8988T (cell line): ENCODE results near the gene SLC38A10.

Experiments used
- DNase-seq: peaks from one replicate; pipeline ENCODE4 v3.0.0; 2011

The SLC38A10 gene

GRCh38 chr17:81251709-81252301 lies 43.3 kb downstream of the SLC38A10 start:
- DNase-seq: no peak

GRCh38 chr17:81251094-81251708 lies 43.9 kb downstream of the SLC38A10 start:
- no peak for DNase-seq

DNA sequence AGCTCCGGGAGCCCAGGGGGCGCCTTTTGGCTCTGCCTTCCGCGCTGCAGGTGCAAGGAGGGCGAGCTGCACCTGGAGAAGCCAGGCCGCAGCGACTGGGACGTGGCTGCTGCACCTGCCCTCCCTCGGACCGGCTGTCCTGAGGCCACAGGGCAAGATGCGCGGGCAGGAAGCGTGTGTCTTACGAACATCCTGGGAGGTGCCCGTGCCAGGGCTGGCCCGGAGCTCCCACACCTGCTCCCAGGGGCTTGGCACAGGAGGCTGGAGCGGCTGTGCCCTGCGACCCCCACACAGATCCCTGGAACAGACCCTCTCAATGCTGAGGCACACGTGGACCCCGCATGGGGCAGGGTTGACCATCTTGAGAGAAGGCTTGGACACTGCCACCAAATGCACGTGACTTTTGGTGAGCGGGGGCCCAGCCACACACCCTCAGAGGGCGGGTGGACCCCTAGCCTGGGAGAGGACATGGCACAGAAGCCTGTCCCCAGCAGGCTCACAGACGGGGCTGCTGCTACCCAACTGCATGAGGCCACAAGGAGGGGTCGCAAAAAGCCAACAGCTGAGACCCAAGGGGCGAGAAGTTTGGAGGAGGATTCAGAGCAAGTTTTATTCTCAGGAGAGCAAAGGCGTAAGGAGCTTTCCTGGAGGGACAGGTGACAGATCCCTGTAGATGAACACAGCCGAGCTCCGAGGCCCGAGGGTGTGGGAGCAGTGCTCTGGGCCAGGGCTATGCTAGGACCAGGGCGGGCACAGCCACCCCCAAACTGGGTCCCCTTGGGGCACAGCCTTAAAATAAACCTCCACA lies 44.6 kb downstream of the SLC38A10 start:
- no peak for DNase-seq

DNA sequence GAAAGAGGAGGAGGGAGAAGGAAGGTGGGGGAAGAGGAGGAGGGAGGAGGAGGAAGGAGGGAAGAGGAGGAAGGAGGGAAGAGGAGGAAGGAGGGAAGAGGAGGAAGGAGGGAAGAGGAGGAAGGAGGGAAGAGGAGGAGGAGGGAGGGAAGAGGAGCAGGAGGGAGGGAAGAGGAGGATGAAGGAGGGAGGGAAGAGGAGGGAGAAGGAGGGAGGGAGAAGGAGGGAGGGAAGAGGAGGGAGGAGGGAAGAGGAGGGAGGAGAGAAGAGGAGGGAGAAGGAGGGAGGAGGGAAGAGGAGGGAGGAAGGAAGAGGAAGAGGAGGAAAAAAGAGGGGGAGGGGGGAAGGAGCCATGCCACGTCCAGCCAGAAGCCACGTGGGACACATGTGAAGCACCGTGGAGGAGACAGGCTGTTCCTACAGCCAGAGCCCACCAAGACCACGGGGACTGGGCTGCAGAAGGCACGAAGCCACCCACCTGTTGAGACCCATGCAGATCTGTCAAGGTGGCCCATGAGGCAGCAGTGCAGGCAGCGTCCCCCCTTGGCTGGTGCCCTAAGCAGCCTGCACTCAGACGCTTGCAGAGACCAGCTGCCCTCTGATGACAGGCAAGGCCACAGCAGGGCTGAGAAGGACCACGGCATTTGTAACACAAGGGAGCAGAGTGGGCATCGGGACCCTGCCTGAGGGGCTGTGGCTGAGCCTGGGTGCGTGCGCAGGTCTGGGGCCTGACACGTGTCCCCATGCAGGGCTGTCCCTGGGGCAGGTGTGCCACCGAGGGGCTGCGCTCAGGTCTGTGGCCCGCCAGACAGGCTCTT lies 45.7 kb downstream of the SLC38A10 start:
- no peak for DNase-seq

- DNase-seq: no peak
Measured at GRCh38 chr17:81248649-81249048, 46.5 kb downstream of the SLC38A10 start.

DNA sequence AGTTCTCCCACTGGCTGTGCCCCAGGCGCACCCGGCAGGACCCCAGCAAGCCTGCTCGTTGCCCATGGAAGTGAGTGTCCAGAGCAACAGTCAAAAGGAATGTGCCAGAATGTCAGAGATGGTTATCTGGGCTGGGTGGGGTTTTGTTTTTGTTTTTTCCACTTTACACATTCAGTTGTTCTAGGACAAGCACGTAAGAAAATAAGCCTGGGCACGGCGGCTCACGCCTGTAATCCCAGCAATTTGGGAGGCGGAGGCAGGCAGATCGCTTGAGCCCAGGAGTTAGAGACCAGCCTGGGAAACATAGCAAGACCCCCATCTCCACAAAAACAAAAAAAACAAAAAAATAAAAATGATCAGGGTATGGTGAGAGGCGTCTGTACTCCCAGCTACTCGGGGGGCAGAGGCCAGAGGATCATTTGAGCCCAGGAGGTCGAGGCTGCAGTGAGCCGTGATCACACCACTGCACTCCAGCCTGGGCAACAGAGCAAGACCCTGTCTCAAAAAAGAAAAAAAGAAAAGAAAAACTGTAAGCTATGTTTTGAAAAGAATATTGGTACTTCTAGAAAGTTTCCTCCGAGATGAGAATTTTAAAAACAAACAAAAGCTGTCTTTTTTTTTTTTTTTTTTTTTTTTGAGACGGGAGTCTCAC lies 47.6 kb downstream of the SLC38A10 start:
- no peak for DNase-seq

- no peak for DNase-seq
Measured at GRCh38 chr17:81246679-81247338, 48.3 kb downstream of the SLC38A10 start.

- no peak for DNase-seq
Measured at GRCh38 chr17:81246343-81246670, 48.8 kb downstream of the SLC38A10 start.

GRCh38 chr17:81245665-81246342 lies 49.3 kb downstream of the SLC38A10 start:
- no peak for DNase-seq

- DNase-seq: no peak
Measured at GRCh38 chr17:81245024-81245664, 50.0 kb downstream of the SLC38A10 start.

DNA sequence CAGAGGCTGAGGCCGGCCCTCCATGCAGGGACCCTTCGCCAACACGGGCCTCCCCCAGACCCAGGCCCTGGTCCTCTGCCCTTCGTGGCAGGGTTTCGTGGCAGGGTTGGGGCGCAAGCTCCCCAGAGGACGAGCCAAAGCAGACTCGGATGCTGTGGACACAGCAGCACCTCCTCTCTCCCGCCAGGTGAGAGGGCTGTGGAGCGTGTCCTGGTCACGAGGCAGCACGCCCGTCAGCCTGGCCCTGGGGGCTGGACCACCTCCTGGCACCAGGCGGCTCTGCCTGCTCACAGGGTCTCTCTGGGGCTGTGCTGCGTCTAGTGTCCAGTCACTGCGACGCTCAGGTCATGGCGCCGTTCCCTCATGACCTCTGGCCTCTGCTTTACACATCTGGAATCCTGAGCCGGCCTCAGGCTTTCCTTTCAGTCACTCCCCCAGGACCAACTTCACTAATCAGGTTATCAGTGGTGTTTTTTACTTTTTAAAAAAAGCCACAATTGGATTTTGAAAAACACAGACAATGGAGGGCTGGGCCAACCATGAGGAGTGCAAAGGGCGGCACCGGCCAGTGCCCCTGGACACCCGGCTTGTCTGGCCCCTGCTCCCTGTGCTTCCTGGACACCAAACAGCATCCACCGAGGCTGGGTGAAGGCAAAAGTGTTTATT lies 50.6 kb downstream of the SLC38A10 start:
- no peak for DNase-seq

DNA sequence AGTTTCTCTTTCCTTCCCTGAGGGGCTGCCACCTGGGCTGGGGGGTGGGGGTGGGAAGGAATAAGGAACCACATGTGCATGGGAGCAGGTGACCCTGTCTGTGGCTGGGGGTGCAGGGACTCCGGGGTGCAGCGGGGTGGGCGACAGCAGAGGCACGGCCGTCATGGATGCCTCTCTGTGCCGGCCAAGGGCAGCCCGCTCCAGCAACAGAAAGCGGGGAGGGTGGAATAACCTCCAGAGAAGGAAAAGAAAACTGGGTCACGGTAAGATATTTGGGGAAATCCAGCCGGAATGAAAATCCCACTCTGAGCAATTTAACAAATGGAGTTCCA lies 51.8 kb downstream of the SLC38A10 start:
- no peak for DNase-seq

GRCh38 chr17:81242421-81243332 lies 52.4 kb downstream of the SLC38A10 start:
- DNase-seq: no peak

DNA sequence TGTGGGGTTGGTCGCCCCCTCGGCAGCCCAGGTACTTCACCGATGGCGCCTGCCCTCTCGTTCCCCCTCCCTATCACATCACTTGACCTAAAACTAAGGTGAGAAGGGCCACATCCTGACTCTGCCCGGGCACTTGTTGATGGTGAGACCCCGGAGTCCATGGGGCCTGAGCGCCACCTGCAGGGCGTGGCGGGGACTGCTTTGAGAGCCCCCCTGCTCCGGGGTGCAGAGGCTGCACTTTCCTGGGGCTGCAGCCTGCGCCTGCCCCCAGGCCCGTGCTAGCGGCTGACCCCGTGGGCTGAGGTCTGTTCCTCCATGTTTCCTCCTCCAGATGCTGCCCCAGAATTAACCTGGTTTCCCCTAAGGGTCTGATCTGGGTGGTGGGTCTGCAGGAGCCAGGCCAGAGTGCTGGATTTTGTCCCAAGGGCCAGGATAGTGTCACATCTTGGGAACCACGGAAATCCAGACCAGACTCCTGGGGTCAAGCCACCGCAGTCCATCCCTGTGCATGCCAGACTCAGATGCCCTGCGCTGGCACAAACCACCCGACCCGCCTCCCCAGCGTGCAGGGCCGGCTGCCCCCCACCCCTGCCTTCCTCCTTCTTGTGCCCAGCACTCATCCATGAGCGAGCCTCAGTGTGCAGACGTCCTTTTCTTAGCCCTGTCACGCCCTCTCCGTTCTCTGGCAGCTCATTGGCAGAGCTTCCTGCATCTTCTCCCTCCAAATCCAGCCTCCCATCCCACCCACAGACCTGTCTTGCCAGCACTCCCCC lies 53.3 kb downstream of the SLC38A10 start:
- DNase-seq: peak; percentile 83

DNA sequence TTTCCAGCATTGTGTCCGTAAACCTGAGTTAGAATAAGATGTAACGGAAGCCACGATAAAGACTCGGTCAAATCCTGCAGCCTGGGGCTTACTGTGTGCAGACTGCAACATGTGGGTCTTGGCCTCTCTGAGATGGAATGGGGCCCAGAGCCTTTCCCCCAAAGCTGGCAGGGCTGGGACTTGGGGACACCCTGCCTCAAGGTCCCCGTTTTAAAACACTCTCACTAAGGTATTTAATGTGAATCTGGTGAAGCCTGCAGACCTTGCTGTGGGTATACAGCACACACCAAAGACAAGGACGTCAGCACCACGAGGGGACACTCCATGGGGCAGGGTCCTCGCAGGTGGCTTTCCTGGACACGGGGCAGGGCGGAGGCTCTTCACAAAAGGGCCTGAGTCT lies 53.9 kb downstream of the SLC38A10 start:
- no peak for DNase-seq

DNA sequence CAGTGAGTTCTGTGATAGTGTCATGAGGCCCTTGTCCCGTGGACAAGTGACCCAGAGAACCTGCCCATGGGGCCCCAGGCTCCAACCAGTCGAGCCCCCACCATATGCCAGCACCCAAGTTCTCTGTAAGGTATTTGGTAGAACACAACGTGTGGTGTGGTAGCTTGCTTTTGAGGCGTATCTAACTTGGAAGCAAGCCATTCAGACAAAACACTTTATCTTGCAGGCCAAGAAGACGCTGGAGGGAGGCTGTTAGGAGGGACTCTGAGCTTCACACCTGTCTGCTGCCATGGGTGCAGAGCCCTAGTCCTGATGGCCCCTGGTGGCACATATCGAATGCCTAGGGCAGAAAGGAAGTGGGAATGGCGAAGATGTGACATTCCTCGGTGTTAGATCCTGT lies 54.3 kb downstream of the SLC38A10 start:
- DNase-seq: no peak

DNA sequence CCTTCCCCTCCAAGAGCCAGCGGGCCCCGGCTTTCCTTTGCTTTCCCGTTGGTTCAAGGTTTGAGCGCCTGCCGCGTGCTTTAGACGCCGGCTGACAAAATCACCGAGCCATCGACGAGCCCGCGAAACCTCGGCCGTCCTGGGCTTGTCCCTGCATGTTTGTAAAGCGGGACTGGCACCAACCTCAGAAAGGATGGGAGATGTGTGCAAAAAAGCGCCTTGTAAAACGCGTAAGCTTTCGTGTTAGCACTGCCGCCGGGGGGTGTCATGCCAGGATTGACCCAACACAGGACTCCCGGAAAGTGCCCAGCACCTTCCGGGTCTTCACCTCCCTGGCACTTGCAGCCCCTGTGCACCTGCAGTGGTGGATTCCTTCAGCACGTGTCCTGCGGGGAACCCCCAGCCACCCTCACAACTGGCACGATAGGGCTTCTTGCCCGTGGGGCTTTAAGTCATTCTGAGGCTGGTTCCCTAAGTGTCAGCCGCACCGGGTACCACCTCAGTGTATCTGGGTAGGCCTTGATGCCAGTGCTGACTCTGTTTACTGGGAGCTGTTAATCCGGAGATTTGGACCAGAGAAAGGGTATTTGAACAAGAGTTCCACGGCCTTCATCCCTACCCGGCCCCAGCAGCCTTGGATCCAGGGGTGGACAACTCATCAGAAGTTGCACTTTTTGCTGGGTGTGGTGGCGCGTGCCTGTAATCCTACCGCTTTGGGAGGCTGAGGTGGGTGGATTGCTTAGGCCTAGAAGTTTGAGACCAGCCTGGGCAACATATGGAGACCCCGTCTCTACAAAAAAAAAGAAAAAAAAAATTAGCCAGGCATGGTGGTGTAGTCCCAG lies 55.2 kb downstream of the SLC38A10 start:
- peak; percentile 49 for DNase-seq
